ENCODE data around the gene REV1. TPM values are rescaled to one million over a fixed set of nuclear protein-coding genes. Genes with fewer than 3 reads are reported as not detected.

The REV1 gene
- total and polyA plus RNA-seq, 9 donors, result 25.1 to 37.0 (median 30.4) TPM

- WGBS (ENCODE audit: insufficient coverage), result 75% methylated on average over 1 of the region's 2 CpGs
These were observed 31.3 kb downstream of the REV1 start for GRCh38 chr2:99458529-99458928.

DNA sequence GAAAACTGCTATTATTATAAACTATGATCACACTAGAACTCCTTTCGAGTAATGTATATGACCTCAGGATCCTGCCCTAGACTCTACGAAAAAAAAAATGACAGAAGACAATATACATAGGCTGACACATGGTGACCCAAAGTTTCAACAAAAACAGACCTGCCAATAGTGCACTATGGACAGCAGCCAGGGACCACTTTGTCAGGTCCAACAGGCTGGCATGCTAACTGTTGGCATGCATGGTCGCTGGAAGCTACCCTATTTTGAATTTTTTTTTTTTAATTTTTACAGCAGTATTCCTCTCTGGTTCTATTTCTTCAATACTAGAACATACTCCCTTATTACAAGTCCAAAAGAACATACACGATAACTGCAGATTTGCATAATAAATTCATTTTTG lies 38.1 kb downstream of the REV1 start:
- Histone ChIP-seq H3K4me3 (ENCODE audit: low read length) (no peak overlapping the region), H3K27me3 (ENCODE audit: control insufficient read depth, insufficient read depth, low read length) (no peaks in the 10 kb centered on the region), H3K27ac (ENCODE audit: low read length) (no peak overlapping the region), H3K9me3 (replicated peaks; ENCODE audit: control insufficient read depth, low read depth, low read length) (no peaks in the 10 kb centered on the region), H3K4me1 (ENCODE audit: control insufficient read depth, insufficient read depth, low read length) (no peaks in the 10 kb centered on the region), H3K36me3 (ENCODE audit: control insufficient read depth, insufficient read depth, low read length) (peaks cover 24% of the 10 kb centered on the region)
- 81% methylated on average over 3 of the region's 4 CpGs for WGBS (ENCODE audit: insufficient coverage)
- no peak for DNase-seq

More at GRCh38 chr2:99458529-99458928, 31.3 kb downstream of the REV1 start:
- DNase-seq, result no peak
- Histone ChIP-seq H3K27ac (ENCODE audit: low read length) (no peak overlapping the region), H3K9me3 (replicated peaks; ENCODE audit: control insufficient read depth, low read depth, low read length) (no peaks in the 10 kb centered on the region), H3K36me3 (ENCODE audit: control insufficient read depth, insufficient read depth, low read length) (peaks cover 24% of the 10 kb centered on the region), H3K27me3 (ENCODE audit: control insufficient read depth, insufficient read depth, low read length) (no peaks in the 10 kb centered on the region), H3K4me3 (ENCODE audit: low read length) (no peak overlapping the region), H3K4me1 (ENCODE audit: control insufficient read depth, insufficient read depth, low read length) (no peaks in the 10 kb centered on the region)

- DNase-seq, result no peak
- H3K27me3 ChIP-seq (ENCODE audit: control insufficient read depth, insufficient read depth, low read length), result no peaks in the 10 kb centered on the region
- H3K36me3 ChIP-seq (ENCODE audit: control insufficient read depth, insufficient read depth, low read length), result peaks cover 24% of the 10 kb centered on the region
- no peak overlapping the region for H3K27ac ChIP-seq (ENCODE audit: low read length)
- no CpG with 5 or more reads among the region's 4 CpGs for WGBS (ENCODE audit: insufficient coverage)
- H3K4me1 ChIP-seq (ENCODE audit: control insufficient read depth, insufficient read depth, low read length), result no peaks in the 10 kb centered on the region
- H3K9me3 ChIP-seq (replicated peaks; ENCODE audit: control insufficient read depth, low read depth, low read length), result no peaks in the 10 kb centered on the region
- no peak overlapping the region for H3K4me3 ChIP-seq (ENCODE audit: low read length)
These were observed 38.5 kb downstream of the REV1 start for GRCh38 chr2:99451280-99451679.

DNA sequence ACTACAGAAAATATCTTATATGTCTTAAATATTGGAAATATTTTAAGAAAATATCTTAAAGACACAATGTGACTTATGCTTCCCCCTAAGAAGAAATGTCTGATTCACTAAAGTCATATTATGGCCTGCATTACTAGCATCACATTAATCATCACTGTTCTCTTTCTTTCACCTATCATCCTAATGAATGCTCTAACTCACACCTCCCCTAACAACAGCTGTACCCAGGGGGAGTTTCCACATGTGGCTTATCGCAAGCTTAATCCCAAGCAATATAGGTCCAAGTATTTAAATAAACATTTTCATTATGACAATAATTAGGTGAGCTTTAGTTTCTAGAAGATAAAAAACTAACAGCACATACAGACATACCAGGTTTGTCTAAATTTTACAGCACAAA lies 39.6 kb downstream of the REV1 start:
- DNase-seq, result no peak
- Histone ChIP-seq H3K27me3 (ENCODE audit: control insufficient read depth, insufficient read depth, low read length) (no peaks in the 10 kb centered on the region), H3K4me1 (ENCODE audit: control insufficient read depth, insufficient read depth, low read length) (no peaks in the 10 kb centered on the region), H3K9me3 (replicated peaks; ENCODE audit: control insufficient read depth, low read depth, low read length) (no peaks in the 10 kb centered on the region), H3K27ac (ENCODE audit: low read length) (no peak overlapping the region), H3K36me3 (ENCODE audit: control insufficient read depth, insufficient read depth, low read length) (peaks cover 21% of the 10 kb centered on the region), H3K4me3 (ENCODE audit: low read length) (no peak overlapping the region)
- no CpG with 5 or more reads among the region's 1 CpG for WGBS (ENCODE audit: insufficient coverage)

DNA sequence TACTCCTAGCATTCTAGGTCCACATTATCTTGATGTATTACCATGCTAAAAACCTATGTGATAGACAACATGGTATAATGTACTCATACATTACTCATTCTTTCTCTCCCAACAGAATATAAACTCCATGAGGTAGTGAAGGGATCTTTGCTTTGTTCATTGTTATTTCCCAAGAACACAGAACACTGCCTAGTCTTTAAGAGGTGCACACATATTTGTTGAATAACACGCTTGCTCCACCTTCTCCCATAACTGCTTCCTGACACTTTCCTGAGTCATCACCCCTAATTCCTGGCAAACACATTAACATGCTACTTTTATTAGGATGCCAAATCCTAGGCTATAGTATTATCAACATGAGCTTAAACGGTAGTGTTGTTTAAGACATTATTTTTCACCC lies 41.3 kb downstream of the REV1 start:
- Histone ChIP-seq H3K27me3 (ENCODE audit: control insufficient read depth, insufficient read depth, low read length) (no peaks in the 10 kb centered on the region), H3K4me1 (ENCODE audit: control insufficient read depth, insufficient read depth, low read length) (no peaks in the 10 kb centered on the region), H3K27ac (ENCODE audit: low read length) (no peak overlapping the region), H3K36me3 (ENCODE audit: control insufficient read depth, insufficient read depth, low read length) (peaks cover 19% of the 10 kb centered on the region), H3K4me3 (ENCODE audit: low read length) (no peak overlapping the region), H3K9me3 (replicated peaks; ENCODE audit: control insufficient read depth, low read depth, low read length) (no peaks in the 10 kb centered on the region)
- DNase-seq, result no peak
- no CpG with 5 or more reads among the region's 2 CpGs for WGBS (ENCODE audit: insufficient coverage)

DNA sequence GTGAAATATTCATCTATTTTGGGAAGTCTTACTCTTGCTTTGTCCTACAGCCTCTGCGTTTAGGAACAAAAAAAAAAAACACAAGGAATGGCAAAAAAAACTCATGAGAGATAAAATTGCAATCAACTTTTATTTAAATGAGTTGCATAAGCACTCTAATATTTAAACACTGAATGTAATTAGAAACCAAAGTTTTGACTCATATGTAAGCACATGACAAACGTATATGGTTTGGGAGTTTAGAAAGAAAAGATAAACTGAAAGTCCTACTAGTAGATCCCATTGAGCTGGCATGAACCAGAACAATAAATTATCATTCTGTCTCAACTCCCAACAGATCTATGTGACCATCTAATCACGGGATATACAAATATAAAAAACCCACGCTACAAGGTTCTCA lies 44.8 kb downstream of the REV1 start:
- no peak overlapping the region for H3K4me3 ChIP-seq (ENCODE audit: low read length)
- H3K4me1 ChIP-seq (ENCODE audit: control insufficient read depth, insufficient read depth, low read length), result no peaks in the 10 kb centered on the region
- H3K9me3 ChIP-seq (replicated peaks; ENCODE audit: control insufficient read depth, low read depth, low read length), result no peaks in the 10 kb centered on the region
- H3K27me3 ChIP-seq (ENCODE audit: control insufficient read depth, insufficient read depth, low read length), result no peaks in the 10 kb centered on the region
- H3K36me3 ChIP-seq (ENCODE audit: control insufficient read depth, insufficient read depth, low read length), result peaks cover 22% of the 10 kb centered on the region
- no peak for DNase-seq
- WGBS (ENCODE audit: insufficient coverage), result no CpG with 5 or more reads among the region's 4 CpGs
- H3K27ac ChIP-seq (ENCODE audit: low read length), result no peak overlapping the region

DNA sequence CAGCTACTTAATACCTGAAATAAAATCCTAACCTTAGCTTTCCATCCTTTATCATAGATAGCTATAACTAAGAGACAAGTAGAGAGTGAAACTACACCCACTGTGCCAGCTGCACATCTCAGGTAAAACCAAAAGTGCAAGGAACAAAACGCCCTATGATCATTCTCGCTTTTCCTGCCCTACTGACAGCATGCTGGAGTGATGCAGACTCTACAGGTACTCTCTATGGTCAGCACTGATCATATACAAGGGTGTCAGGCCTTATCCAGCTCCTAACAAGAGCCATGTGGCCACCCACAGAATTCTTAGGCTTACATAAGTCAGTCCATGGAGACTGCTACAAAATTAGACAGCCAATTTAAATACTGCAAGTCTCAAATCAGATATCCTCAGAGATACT lies 45.6 kb downstream of the REV1 start:
- Histone ChIP-seq H3K27me3 (ENCODE audit: control insufficient read depth, insufficient read depth, low read length) (no peaks in the 10 kb centered on the region), H3K4me3 (ENCODE audit: low read length) (no peak overlapping the region), H3K4me1 (ENCODE audit: control insufficient read depth, insufficient read depth, low read length) (no peaks in the 10 kb centered on the region), H3K27ac (ENCODE audit: low read length) (no peak overlapping the region), H3K9me3 (replicated peaks; ENCODE audit: control insufficient read depth, low read depth, low read length) (no peaks in the 10 kb centered on the region), H3K36me3 (ENCODE audit: control insufficient read depth, insufficient read depth, low read length) (peaks cover 22% of the 10 kb centered on the region)
- DNase-seq, result no peak
- WGBS (ENCODE audit: insufficient coverage), result 93% methylated on average over 2 of the region's 2 CpGs

DNA sequence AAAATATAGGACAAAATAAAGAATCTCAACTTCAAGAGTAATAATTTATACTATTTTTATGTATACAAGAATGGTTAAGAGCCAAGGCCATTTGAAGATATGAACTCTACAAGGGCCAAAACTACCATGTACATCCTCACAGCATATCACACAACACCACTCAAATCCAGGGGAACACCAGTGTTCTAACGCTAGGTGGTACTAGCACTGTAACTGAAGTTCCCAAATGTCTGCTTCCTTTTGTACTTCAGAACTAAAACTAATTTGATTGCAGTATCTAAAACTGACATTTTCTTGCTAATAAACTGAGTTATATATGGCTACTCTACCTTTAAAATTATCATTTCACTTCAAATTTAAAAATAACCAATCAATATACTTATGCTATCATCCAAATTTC lies 47.0 kb downstream of the REV1 start:
- no peaks in the 10 kb centered on the region for H3K27me3 ChIP-seq (ENCODE audit: control insufficient read depth, insufficient read depth, low read length)
- no peak overlapping the region for H3K4me3 ChIP-seq (ENCODE audit: low read length)
- no CpG with 5 or more reads among the region's 1 CpG for WGBS (ENCODE audit: insufficient coverage)
- no peaks in the 10 kb centered on the region for H3K4me1 ChIP-seq (ENCODE audit: control insufficient read depth, insufficient read depth, low read length)
- DNase-seq, result peak; percentile 16
- H3K27ac ChIP-seq (ENCODE audit: low read length), result no peak overlapping the region
- H3K36me3 ChIP-seq (ENCODE audit: control insufficient read depth, insufficient read depth, low read length), result peaks cover 20% of the 10 kb centered on the region
- H3K9me3 ChIP-seq (replicated peaks; ENCODE audit: control insufficient read depth, low read depth, low read length), result no peaks in the 10 kb centered on the region

GRCh38 chr2:99439971-99440505 lies 49.8 kb downstream of the REV1 start:
- DNase-seq, result no peak
- Histone ChIP-seq H3K27ac (ENCODE audit: low read length) (no peak overlapping the region), H3K4me3 (ENCODE audit: low read length) (no peak overlapping the region), H3K4me1 (ENCODE audit: control insufficient read depth, insufficient read depth, low read length) (no peaks in the 10 kb centered on the region), H3K36me3 (ENCODE audit: control insufficient read depth, insufficient read depth, low read length) (peaks cover 15% of the 10 kb centered on the region), H3K27me3 (ENCODE audit: control insufficient read depth, insufficient read depth, low read length) (no peaks in the 10 kb centered on the region), H3K9me3 (replicated peaks; ENCODE audit: control insufficient read depth, low read depth, low read length) (no peaks in the 10 kb centered on the region)
- WGBS (ENCODE audit: insufficient coverage), result 61% methylated on average over 2 of the region's 4 CpGs

- 96% methylated on average over 10 of the region's 10 CpGs for WGBS (ENCODE audit: insufficient coverage)
- Histone ChIP-seq H3K27ac (ENCODE audit: low read length) (no peak overlapping the region), H3K4me1 (ENCODE audit: control insufficient read depth, insufficient read depth, low read length) (no peaks in the 10 kb centered on the region), H3K9me3 (replicated peaks; ENCODE audit: control insufficient read depth, low read depth, low read length) (no peaks in the 10 kb centered on the region), H3K27me3 (ENCODE audit: control insufficient read depth, insufficient read depth, low read length) (no peaks in the 10 kb centered on the region), H3K36me3 (ENCODE audit: control insufficient read depth, insufficient read depth, low read length) (peaks cover 11% of the 10 kb centered on the region), H3K4me3 (ENCODE audit: low read length) (no peak overlapping the region)
- no peak for DNase-seq
These were observed 52.9 kb downstream of the REV1 start for GRCh38 chr2:99436874-99437273.

DNA sequence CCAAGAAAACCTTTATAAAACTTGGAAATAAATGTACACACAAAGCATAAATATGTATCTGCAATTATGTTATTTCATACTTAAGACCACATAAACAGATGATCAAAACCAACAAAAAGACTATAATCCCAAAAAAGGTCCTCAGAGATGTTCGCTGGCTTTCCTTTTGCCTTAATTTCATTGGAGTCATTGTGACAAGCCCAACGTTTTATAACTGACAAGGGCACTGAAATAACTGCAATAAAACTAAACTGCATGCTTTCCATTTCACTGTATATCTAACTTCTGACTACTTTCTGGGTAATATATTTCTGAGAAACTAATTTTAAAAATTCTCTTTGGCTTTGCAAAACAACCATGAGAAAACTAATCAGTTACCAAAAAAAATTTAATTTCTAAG lies 56.5 kb downstream of the REV1 start:
- Histone ChIP-seq H3K27ac (ENCODE audit: low read length) (no peak overlapping the region), H3K36me3 (ENCODE audit: control insufficient read depth, insufficient read depth, low read length) (peaks cover 13% of the 10 kb centered on the region), H3K27me3 (ENCODE audit: control insufficient read depth, insufficient read depth, low read length) (no peaks in the 10 kb centered on the region), H3K4me3 (ENCODE audit: low read length) (no peak overlapping the region), H3K4me1 (ENCODE audit: control insufficient read depth, insufficient read depth, low read length) (peaks cover 3% of the 10 kb centered on the region), H3K9me3 (replicated peaks; ENCODE audit: control insufficient read depth, low read depth, low read length) (no peaks in the 10 kb centered on the region)
- WGBS (ENCODE audit: insufficient coverage), result 86% methylated on average over 1 of the region's 2 CpGs
- no peak for DNase-seq

Data from muscle of leg (tissue), 11 donors.